Liver (tissue), 9 donors: ENCODE results near the gene RYR3. TPM values are rescaled to one million over a fixed set of nuclear protein-coding genes. Genes with fewer than 3 reads are reported as not detected.

Experiments used
- DNase-seq: peaks from one replicate; pipeline ENCODE4 v3.0.0-alpha.2; 2017; ENCODE audit warnings: low spot score
- H3K27ac ChIP-seq, 2 donors: one replicate each; pipeline ENCODE4 v1.7.0; 2013; ENCODE audit warnings: inconsistent platforms in 2 of 2, low read length in 2 of 2, control low read depth in 1 of 2, low read depth in 1 of 2, mild to moderate bottlenecking in 1 of 2
- H3K27me3 ChIP-seq, 4 donors: one replicate each; pipeline versions ENCODE4 v1.6.1 to v1.7.0; 2013; ENCODE audit warnings: low read length in 3 of 4, inconsistent platforms in 1 of 4, mild to moderate bottlenecking in 1 of 4, moderate library complexity in 1 of 4; ENCODE audit not compliant: control insufficient read depth in 4 of 4, insufficient read depth in 4 of 4
- H3K36me3 ChIP-seq, 4 donors: one replicate each; pipeline versions ENCODE4 v1.6.1 to v1.7.0; 2013; ENCODE audit warnings: low read length in 3 of 4, mild to moderate bottlenecking in 3 of 4, low read depth in 1 of 4, moderate library complexity in 1 of 4; ENCODE audit not compliant: control insufficient read depth in 4 of 4, insufficient read depth in 3 of 4
- H3K4me1 ChIP-seq, 4 donors: one replicate each; pipeline versions ENCODE4 v1.6.1 to v1.7.0; 2013; ENCODE audit warnings: low read length in 3 of 4, mild to moderate bottlenecking in 3 of 4, moderate library complexity in 1 of 4; ENCODE audit not compliant: control insufficient read depth in 4 of 4, insufficient read depth in 4 of 4
- H3K4me3 ChIP-seq, 3 donors: one replicate each; pipeline versions ENCODE4 v1.6.1 to v1.7.0; 2013; ENCODE audit warnings: low read length in 3 of 3, control low read depth in 1 of 3, low read depth in 1 of 3, mild to moderate bottlenecking in 1 of 3
- H3K9ac ChIP-seq, 2 donors: one replicate each; pipeline ENCODE4 v1.7.0; 2013; ENCODE audit warnings: low read length in 2 of 2, mild to moderate bottlenecking in 2 of 2, moderate library complexity in 2 of 2, control low read depth in 1 of 2, low read depth in 1 of 2
- H3K9me3 ChIP-seq, 4 donors: one replicate each; pipeline versions ENCODE4 v1.6.1 to v1.7.0; 2013; ENCODE audit warnings: low read length in 3 of 4; ENCODE audit not compliant: control insufficient read depth in 4 of 4
- EGR1 ChIP-seq, 2 donors: IDR thresholded peaks; 2 replicates each; pipeline ENCODE4 v1.6.1; 2016 to 2018; ENCODE audit warnings: antibody characterized with exemption in 2 of 2, low read depth in 2 of 2
- FOXA1 ChIP-seq: IDR thresholded peaks from 2 replicates; pipeline ENCODE4 v1.6.1; 2016; ENCODE audit warnings: antibody characterized with exemption
- FOXA2 ChIP-seq: IDR thresholded peaks from 2 replicates; pipeline ENCODE4 v1.6.1; 2016; ENCODE audit warnings: antibody characterized with exemption
- GABPA ChIP-seq, 2 donors: IDR thresholded peaks in 1 of 2; conservative IDR thresholded peaks in 1 of 2; 2 replicates each; pipeline ENCODE4 v1.6.1; 2016; ENCODE audit warnings: antibody characterized with exemption in 2 of 2, mild to moderate bottlenecking in 1 of 2, moderate library complexity in 1 of 2
- HNF4A ChIP-seq, 2 donors: conservative IDR thresholded peaks; 2 replicates each; pipeline ENCODE4 v1.6.1; 2016; ENCODE audit warnings: antibody characterized with exemption in 2 of 2, mild to moderate bottlenecking in 2 of 2
- HNF4G ChIP-seq: IDR thresholded peaks from 2 replicates; pipeline ENCODE4 v1.6.1; 2016; ENCODE audit warnings: antibody characterized with exemption
- JUND ChIP-seq, 2 donors: IDR thresholded peaks; 2 replicates each; pipeline ENCODE4 v1.6.1; 2016; ENCODE audit warnings: antibody characterized with exemption in 2 of 2
- NR2F2 ChIP-seq: IDR thresholded peaks from 2 replicates; pipeline ENCODE4 v1.6.1; 2016; ENCODE audit warnings: antibody characterized with exemption
- RAD21 ChIP-seq, 2 donors: IDR thresholded peaks; 2 replicates each; pipeline ENCODE4 v1.6.1; 2016; ENCODE audit warnings: antibody characterized with exemption in 2 of 2, mild to moderate bottlenecking in 2 of 2
- RXRA ChIP-seq, 2 donors: IDR thresholded peaks; 2 replicates each; pipeline ENCODE4 v1.6.1; 2017 to 2018; ENCODE audit warnings: antibody characterized with exemption in 2 of 2, mild to moderate bottlenecking in 1 of 2
- SP1 ChIP-seq: IDR thresholded peaks from 2 replicates; pipeline ENCODE4 v1.6.1; 2018; ENCODE audit warnings: antibody characterized with exemption, mild to moderate bottlenecking
- TAF1 ChIP-seq: conservative IDR thresholded peaks from 2 replicates; pipeline ENCODE4 v1.6.1; 2016; ENCODE audit warnings: antibody characterized with exemption, mild to moderate bottlenecking
- YY1 ChIP-seq: IDR thresholded peaks from 2 replicates; pipeline ENCODE4 v1.6.1; 2016; ENCODE audit warnings: antibody characterized with exemption, mild to moderate bottlenecking
- ZBTB33 ChIP-seq: IDR thresholded peaks from 2 replicates; pipeline ENCODE4 v1.6.1; 2016; ENCODE audit warnings: antibody characterized with exemption
- WGBS: extraction: QIAGEN DNeasy Blood & Tissue Kit; methylation state at CpG from one replicate; pipeline ENCODE4 v1.1.7; 2013; 5-methylcytosine and 5-hydroxymethylcytosine counted together
- polyA plus RNA-seq, 2 donors: library from polyadenylated mRNA; stranded (reverse) in 1 of 2; unstranded in 1 of 2; fragments of 200-250 nt in 1 of 2; fragments of >200 nt in 1 of 2; fragmentation: Nextera tagmentation in 1 of 2; extraction: Ambion mirVana in 1 of 2; gene quantifications; one replicate each; pipeline versions ENCODE4 v1.2.1 to v1.2.3, GENCODE V29; 2013 to 2015
- total RNA-seq, 2 donors: library from RNA; depleted of rRNA; stranded (reverse); fragments of >200 nt; gene quantifications; one replicate each; pipeline ENCODE4 v1.2.3, GENCODE V29; 2014
- TF ChIP-seq, protein P1 (sequence below): IDR thresholded peaks from 2 replicates; pipeline ENCODE4 v1.6.1; 2016; ENCODE audit warnings: antibody characterized with exemption
- TF ChIP-seq, protein P2 (sequence below): fragments of 150-350 bp; IDR thresholded peaks from 2 replicates; pipeline ENCODE4 v1.5.1; 2017; ENCODE audit warnings: improper control_type of control experiment, low read depth, low read length; ENCODE audit not compliant: missing input control
- donor health status: healthy.
- donor health status: healthy.
- donor health status: healthy.
- donor health status: healthy.
- donor health status: healthy.

The RYR3 gene
- total and polyA plus RNA-seq, 4 donors, result 0.01 to 1.1 (median 0.22) TPM

DNA sequence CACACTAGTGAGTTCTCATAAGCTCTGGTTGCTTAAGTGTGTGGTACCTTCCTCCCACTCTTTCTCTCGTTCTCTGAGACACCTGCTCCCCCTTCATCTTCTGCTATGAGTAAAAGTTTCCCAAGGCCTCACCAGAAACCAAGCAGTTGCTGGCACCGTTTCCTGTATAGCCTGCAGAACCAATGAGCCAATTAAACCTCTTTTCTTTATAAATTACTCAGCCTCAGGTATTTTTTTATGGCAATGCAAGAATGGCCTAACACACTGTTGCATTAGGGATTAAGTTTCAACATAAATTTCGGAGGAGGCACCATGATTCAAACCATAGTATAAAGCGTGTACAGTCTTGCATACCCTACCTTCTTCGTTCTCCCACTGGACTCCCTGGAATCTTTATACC is 405.3 kb downstream of the RYR3 start:
- Histone ChIP-seq H3K4me1 (no peaks in the 10 kb centered on the region), H3K27ac (no peak overlapping the region), H3K36me3 (no peaks in the 10 kb centered on the region), H3K4me3 (no peak overlapping the region), H3K9me3 (no peaks in the 10 kb centered on the region), H3K27me3 (no peaks in the 10 kb centered on the region), H3K9ac (no peak overlapping the region)
- TF ChIP-seq EGR1 (IDR thresholded peaks at IDR 0.05; ENCODE audit: low read depth in 2 of 2), result no peak
- no peak for TF ChIP-seq JUND (IDR thresholded peaks at IDR 0.05)
- TF ChIP-seq TAF1, result no peak
- TF ChIP-seq FOXA2, result no peak
- DNase-seq, result no peak
- 84% methylated on average over 5 of the region's 5 CpGs for WGBS

DNA sequence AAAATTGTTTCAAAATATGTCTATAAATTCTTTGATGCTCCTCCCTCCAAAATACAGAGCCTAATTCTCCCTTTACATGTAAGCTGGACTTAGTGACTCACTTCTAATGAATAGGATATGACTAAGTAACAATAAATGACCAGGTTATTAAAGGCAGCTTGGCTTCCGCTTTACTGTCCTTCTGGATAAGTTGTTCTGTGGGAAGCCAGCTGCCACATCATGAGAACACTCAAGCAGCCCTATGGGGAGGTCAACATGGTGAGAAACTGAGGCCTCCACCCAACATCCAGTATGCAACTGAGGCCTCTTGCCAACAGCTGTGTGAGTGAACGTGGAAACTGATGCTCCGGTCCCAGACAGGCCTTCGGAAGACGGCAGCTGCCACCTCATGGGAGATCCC is 410.2 kb downstream of the RYR3 start:
- no peaks in the 10 kb centered on the region for H3K9me3 ChIP-seq
- no peaks in the 10 kb centered on the region for H3K36me3 ChIP-seq
- H3K4me3 ChIP-seq, result no peak overlapping the region
- H3K9ac ChIP-seq, result no peak overlapping the region
- no peak for TF ChIP-seq RXRA (IDR thresholded peaks at IDR 0.05)
- TF ChIP-seq RAD21 (IDR thresholded peaks at IDR 0.05), result no peak
- no peak for TF ChIP-seq EGR1 (IDR thresholded peaks at IDR 0.05; ENCODE audit: low read depth in 2 of 2)
- no peak for TF ChIP-seq TAF1
- TF ChIP-seq GABPA (IDR thresholded peaks at IDR 0.05 in 1 of 2, conservative IDR thresholded peaks at IDR 0.05 in 1 of 2), result no peak
- TF ChIP-seq, protein P1, sequence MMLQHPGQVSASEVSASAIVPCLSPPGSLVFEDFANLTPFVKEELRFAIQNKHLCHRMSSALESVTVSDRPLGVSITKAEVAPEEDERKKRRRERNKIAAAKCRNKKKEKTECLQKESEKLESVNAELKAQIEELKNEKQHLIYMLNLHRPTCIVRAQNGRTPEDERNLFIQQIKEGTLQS, result no peak
- TF ChIP-seq, protein P2, sequence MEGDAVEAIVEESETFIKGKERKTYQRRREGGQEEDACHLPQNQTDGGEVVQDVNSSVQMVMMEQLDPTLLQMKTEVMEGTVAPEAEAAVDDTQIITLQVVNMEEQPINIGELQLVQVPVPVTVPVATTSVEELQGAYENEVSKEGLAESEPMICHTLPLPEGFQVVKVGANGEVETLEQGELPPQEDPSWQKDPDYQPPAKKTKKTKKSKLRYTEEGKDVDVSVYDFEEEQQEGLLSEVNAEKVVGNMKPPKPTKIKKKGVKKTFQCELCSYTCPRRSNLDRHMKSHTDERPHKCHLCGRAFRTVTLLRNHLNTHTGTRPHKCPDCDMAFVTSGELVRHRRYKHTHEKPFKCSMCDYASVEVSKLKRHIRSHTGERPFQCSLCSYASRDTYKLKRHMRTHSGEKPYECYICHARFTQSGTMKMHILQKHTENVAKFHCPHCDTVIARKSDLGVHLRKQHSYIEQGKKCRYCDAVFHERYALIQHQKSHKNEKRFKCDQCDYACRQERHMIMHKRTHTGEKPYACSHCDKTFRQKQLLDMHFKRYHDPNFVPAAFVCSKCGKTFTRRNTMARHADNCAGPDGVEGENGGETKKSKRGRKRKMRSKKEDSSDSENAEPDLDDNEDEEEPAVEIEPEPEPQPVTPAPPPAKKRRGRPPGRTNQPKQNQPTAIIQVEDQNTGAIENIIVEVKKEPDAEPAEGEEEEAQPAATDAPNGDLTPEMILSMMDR, result no peak
- TF ChIP-seq JUND (IDR thresholded peaks at IDR 0.05), result no peak
- no peak for TF ChIP-seq YY1
- DNase-seq, result no peak
- no peaks in the 10 kb centered on the region for H3K4me1 ChIP-seq
- WGBS, result 91% methylated on average over 5 of the region's 5 CpGs
- H3K27ac ChIP-seq, result no peak overlapping the region
- no peaks in the 10 kb centered on the region for H3K27me3 ChIP-seq

DNA sequence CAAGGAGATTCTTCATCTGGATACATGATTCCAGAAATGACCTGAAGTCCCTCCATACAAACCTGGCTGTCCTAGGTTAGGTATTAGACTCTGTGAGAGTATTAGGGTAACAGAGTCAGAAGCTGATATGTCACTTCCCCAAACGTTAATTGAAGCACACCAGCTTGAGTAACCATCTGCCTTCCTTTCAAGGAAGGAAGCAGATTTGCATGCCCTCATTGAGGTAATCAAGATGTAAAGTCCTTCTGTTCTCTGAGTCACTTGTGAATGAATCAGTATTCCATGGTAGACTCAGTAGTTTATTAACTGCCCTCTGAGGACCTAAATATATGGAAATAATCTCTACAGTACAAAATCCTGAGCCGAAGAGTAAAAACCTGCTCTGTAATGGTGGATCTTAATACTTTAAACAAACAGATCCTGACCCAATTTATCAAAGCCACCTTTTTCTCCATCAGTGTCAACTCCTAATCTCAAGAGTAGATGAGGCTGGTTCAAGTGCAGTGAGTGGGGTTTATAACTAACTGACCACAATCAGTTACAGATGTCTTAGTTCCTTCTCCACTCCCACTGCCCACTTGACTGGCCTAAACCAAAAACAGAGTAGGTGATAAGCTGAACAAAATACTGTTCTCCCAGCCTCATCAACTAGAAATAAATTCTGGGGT is 411.4 kb downstream of the RYR3 start:
- Histone ChIP-seq H3K9ac (no peak overlapping the region), H3K4me3 (no peak overlapping the region), H3K9me3 (no peaks in the 10 kb centered on the region), H3K4me1 (no peaks in the 10 kb centered on the region), H3K27ac (no peak overlapping the region), H3K36me3 (no peaks in the 10 kb centered on the region), H3K27me3 (no peaks in the 10 kb centered on the region)
- DNase-seq, result no peak
- 49% methylated on average over 2 of the region's 2 CpGs for WGBS
- TF ChIP-seq RXRA (IDR thresholded peaks at IDR 0.05) (no peak), NR2F2 (no peak), HNF4A (conservative IDR thresholded peaks at IDR 0.05) (no peak), GABPA (IDR thresholded peaks at IDR 0.05 in 1 of 2, conservative IDR thresholded peaks at IDR 0.05 in 1 of 2) (no peak), ZBTB33 (no peak), SP1 (no peak), EGR1 (IDR thresholded peaks at IDR 0.05; ENCODE audit: low read depth in 2 of 2) (no peak), JUND (IDR thresholded peaks at IDR 0.05) (no peak), FOXA2 (no peak), FOXA1 (no peak), HNF4G (no peak)
- TF ChIP-seq, protein P2, result no peak
- TF ChIP-seq, protein P1, result no peak
